ENCODE results near the gene SPATA45. TPM values are rescaled to one million over a fixed set of nuclear protein-coding genes. Genes with fewer than 3 reads are reported as not detected.

The SPATA45 gene
- total RNA-seq, 2 experiments from 2014 or later, result not detected

- Mint-ChIP-seq H3K9me3 (no peaks in the 10 kb centered on the region), H3K4me1 (ENCODE audit: low read depth) (peaks cover 33% of the 10 kb centered on the region), H3K27me3 (ENCODE audit: low read depth) (no peaks in the 10 kb centered on the region), H3K27ac (peak within 1 kb of the TSS; percentile 90), H3K36me3 (ENCODE audit: low read depth) (peaks cover 9% of the 10 kb centered on the region), H3K4me3 (peak within 1 kb of the TSS; percentile 99)
- DNase-seq, result peak; percentile 94
- intact Hi-C loops (cut with micrococcal nuclease), result loop anchor here (1.0 to 5.0 kb wide), 12 partner anchors 41 to 1535 kb away; partner anchors contain the start of genes ANGEL2, ATF3, DTL and FLVCR1
- CTCF ChIA-PET, result interaction anchor here (0.6 to 1.7 kb wide), 9 partner anchors 10 to 221 kb away, joined by 3 to 8 read pairs (median 3); partner anchors contain the start of genes BATF3 and FLVCR1
Observed at GRCh38 chr1:212791676-212792395, 55.6 kb downstream of the SPATA45 start, which contains the start of the genes NSL1 and TATDN3. TSS of gene NSL1 (minus strand) at chr1:212791777. CDS start at chr1:212791763, 14 bp downstream. TSS of gene TATDN3 (plus strand) at chr1:212791894. CDS start at chr1:212791922, 28 bp downstream.

GRCh38 chr1:212791261-212791675 is 56.2 kb downstream of the SPATA45 start:
- CTCF ChIA-PET, result interaction anchor here (0.6 to 1.7 kb wide), 11 partner anchors 9 to 126 kb away, joined by 3 to 8 read pairs (median 3); partner anchors contain the start of genes BATF3 and FLVCR1
- Mint-ChIP-seq H3K27ac (peak overlapping the region; percentile 90), H3K4me3 (peak overlapping the region; percentile 99), H3K9me3 (no peaks in the 10 kb centered on the region), H3K36me3 (ENCODE audit: low read depth) (peaks cover 9% of the 10 kb centered on the region), H3K4me1 (ENCODE audit: low read depth) (peaks cover 33% of the 10 kb centered on the region), H3K27me3 (ENCODE audit: low read depth) (no peaks in the 10 kb centered on the region)
- DNase-seq, result no peak
- intact Hi-C loops (cut with micrococcal nuclease), result loop anchor here (1.0 to 5.0 kb wide), 11 partner anchors 40 to 1534 kb away; partner anchors contain the start of genes ANGEL2, ATF3, FLVCR1 and RCOR3

GRCh38 chr1:212785871-212786270 is 61.6 kb downstream of the SPATA45 start:
- peak overlapping the region; percentile 15 for H3K27ac Mint-ChIP-seq
- peaks cover 17% of the 10 kb centered on the region for H3K36me3 Mint-ChIP-seq (ENCODE audit: low read depth)
- no peaks in the 10 kb centered on the region for H3K9me3 Mint-ChIP-seq
- intact Hi-C loops (cut with micrococcal nuclease), result no loop called here
- no peak overlapping the region for H3K4me3 Mint-ChIP-seq
- CTCF ChIA-PET, result interaction anchor here (0.6 to 3.2 kb wide), 7 partner anchors 26 to 330 kb away, joined by 3 to 15 read pairs (median 6); partner anchors contain the start of gene BATF3
- H3K27me3 Mint-ChIP-seq (ENCODE audit: low read depth), result no peaks in the 10 kb centered on the region
- peaks cover 25% of the 10 kb centered on the region for H3K4me1 Mint-ChIP-seq (ENCODE audit: low read depth)
- DNase-seq, result no peak

GRCh38 chr1:212783976-212784375 is 63.5 kb downstream of the SPATA45 start:
- DNase-seq, result no peak
- H3K4me3 Mint-ChIP-seq, result no peak overlapping the region
- peaks cover 17% of the 10 kb centered on the region for H3K36me3 Mint-ChIP-seq (ENCODE audit: low read depth)
- no peaks in the 10 kb centered on the region for H3K27me3 Mint-ChIP-seq (ENCODE audit: low read depth)
- H3K27ac Mint-ChIP-seq, result no peak overlapping the region
- peaks cover 16% of the 10 kb centered on the region for H3K4me1 Mint-ChIP-seq (ENCODE audit: low read depth)
- intact Hi-C loops (cut with micrococcal nuclease), result loop anchor here (2.0 kb wide), 1 partner anchor 211 kb away; no protein-coding TSS in a partner anchor
- no peaks in the 10 kb centered on the region for H3K9me3 Mint-ChIP-seq
- CTCF ChIA-PET, result interaction anchor here (1.0 to 2.7 kb wide), 3 partner anchors 15 to 119 kb away, joined by 3 to 6 read pairs (median 5); partner anchors contain the start of gene BATF3

- DNase-seq, result peak; percentile 13
Observed at GRCh38 chr1:212782422-212783154, 64.9 kb downstream of the SPATA45 start.

GRCh38 chr1:212781225-212781624 is 66.2 kb downstream of the SPATA45 start:
- intact Hi-C loops (cut with micrococcal nuclease), result no loop called here
- H3K9me3 Mint-ChIP-seq, result no peaks in the 10 kb centered on the region

More at GRCh38 chr1:212782422-212783154, 64.9 kb downstream of the SPATA45 start:
- Mint-ChIP-seq H3K27ac (no peak overlapping the region), H3K4me3 (no peak overlapping the region), H3K4me1 (ENCODE audit: low read depth) (peaks cover 13% of the 10 kb centered on the region), H3K36me3 (ENCODE audit: low read depth) (peaks cover 23% of the 10 kb centered on the region), H3K9me3 (no peaks in the 10 kb centered on the region), H3K27me3 (ENCODE audit: low read depth) (no peaks in the 10 kb centered on the region)
- intact Hi-C loops (cut with micrococcal nuclease), result loop anchor here (1.0 to 2.0 kb wide), 6 partner anchors 30 to 325 kb away; partner anchors contain the start of gene BATF3
- CTCF ChIA-PET, result interaction anchor here (0.5 to 3.6 kb wide), 24 partner anchors 8 to 358 kb away, joined by 3 to 35 read pairs (median 4); partner anchors contain the start of genes BATF3 and NSL1

GRCh38 chr1:212780759-212781158 is 66.7 kb downstream of the SPATA45 start:
- no peaks in the 10 kb centered on the region for H3K9me3 Mint-ChIP-seq
- intact Hi-C loops (cut with micrococcal nuclease), result no loop called here

More at GRCh38 chr1:212781225-212781624, 66.2 kb downstream of the SPATA45 start:
- no peak for DNase-seq
- peaks cover 11% of the 10 kb centered on the region for H3K4me1 Mint-ChIP-seq (ENCODE audit: low read depth)
- H3K27ac Mint-ChIP-seq, result no peak overlapping the region
- peaks cover 20% of the 10 kb centered on the region for H3K36me3 Mint-ChIP-seq (ENCODE audit: low read depth)
- no peaks in the 10 kb centered on the region for H3K27me3 Mint-ChIP-seq (ENCODE audit: low read depth)
- H3K4me3 Mint-ChIP-seq, result no peak overlapping the region
- CTCF ChIA-PET, result interaction anchor here (1.0 to 3.6 kb wide), 16 partner anchors 8 to 325 kb away, joined by 3 to 35 read pairs (median 7); partner anchors contain the start of gene BATF3

More at GRCh38 chr1:212780759-212781158, 66.7 kb downstream of the SPATA45 start:
- Mint-ChIP-seq H3K27me3 (ENCODE audit: low read depth) (no peaks in the 10 kb centered on the region), H3K36me3 (ENCODE audit: low read depth) (peaks cover 18% of the 10 kb centered on the region), H3K4me1 (ENCODE audit: low read depth) (peaks cover 11% of the 10 kb centered on the region), H3K4me3 (no peak overlapping the region), H3K27ac (no peak overlapping the region)
- no peak for DNase-seq
- CTCF ChIA-PET, result interaction anchor here (1.2 to 3.6 kb wide), 9 partner anchors 31 to 323 kb away, joined by 3 to 35 read pairs (median 13); partner anchors contain the start of gene BATF3

Other genes with a start within 250 kb of the SPATA45 start
- gene ATF3, start 238.9 kb downstream of the SPATA45 start, total RNA-seq, result 10 to 100 TPM; 67.4 to 67.7 TPM
- 10 to 100 TPM; 26.7 to 27.1 TPM for gene BATF3, start 147.8 kb downstream of the SPATA45 start, total RNA-seq
- gene NSL1, start 55.9 kb downstream of the SPATA45 start, total RNA-seq, result 10 to 100 TPM; 21.2 to 23.7 TPM
- 10 to 100 TPM; 14.9 to 16.9 TPM for gene TATDN3, start 55.8 kb downstream of the SPATA45 start, total RNA-seq
- 1 to 10 TPM; 6.0 to 7.3 TPM for gene FLVCR1, start 10.6 kb upstream of the SPATA45 start, total RNA-seq
- gene VASH2, start 102.9 kb upstream of the SPATA45 start, total RNA-seq, result 1 to 10 TPM in 1 of 2 experiments, under 1 TPM in 1; 0.38 to 1.2 TPM
- gene ANGEL2, start 168.2 kb upstream of the SPATA45 start, total RNA-seq, result 10 to 100 TPM; 39.5 to 42.9 TPM
- gene RPS6KC1, start 203.6 kb upstream of the SPATA45 start, total RNA-seq, result 1 to 10 TPM; 5.4 to 6.1 TPM